Uterus (tissue), 4 donors: ENCODE data around the gene HOXA6. TPM values are rescaled to one million over a fixed set of nuclear protein-coding genes. Genes with fewer than 3 reads are reported as not detected.

Experiments
- DNase-seq, 2 donors: peaks; one replicate each; pipeline ENCODE4 v3.0.0-alpha.2; 2019 to 2020
- H3K27ac ChIP-seq, 2 donors: fragments of 200-600 bp; sonication (generic); 1 replicate in 1 of 2; 2 replicates in 1 of 2; pipeline ENCODE4 v1.5.1; 2016 to 2018
- H3K27me3 ChIP-seq, 2 donors: fragments of 200-600 bp; sonication (generic); one replicate each; pipeline ENCODE4 v1.5.1; 2018 to 2019; ENCODE audit warnings: control low read depth in 1 of 2
- H3K36me3 ChIP-seq, 2 donors: fragments of 200-600 bp; sonication (generic); one replicate each; pipeline ENCODE4 v1.5.1; 2019; ENCODE audit warnings: control low read depth in 1 of 2
- H3K4me1 ChIP-seq, 2 donors: fragments of 200-600 bp; sonication (generic); one replicate each; pipeline ENCODE4 v1.5.1; 2018 to 2019; ENCODE audit warnings: control low read depth in 1 of 2
- H3K4me3 ChIP-seq, 2 donors: fragments of 200-600 bp; sonication (generic); 1 replicate in 1 of 2; 2 replicates in 1 of 2; pipeline ENCODE4 v1.5.1; 2018 to 2019; ENCODE audit warnings: mild to moderate bottlenecking in 1 of 2
- H3K9me3 ChIP-seq, 2 donors: fragments of 200-600 bp; sonication (generic); one replicate each; pipeline ENCODE4 v1.5.1; 2019; ENCODE audit warnings: control low read depth in 1 of 2
- CTCF ChIP-seq, 4 experiments: fragments of 200-600 bp in 2 of 4; fragments of 450-650 bp in 2 of 4; sonication (generic) in 2 of 4; IDR thresholded peaks; one replicate each; pipeline ENCODE4 v1.5.1; 2016 to 2019; ENCODE audit warnings: antibody characterized with exemption in 4 of 4, mild to moderate bottlenecking in 2 of 4, moderate library complexity in 1 of 4
- POLR2A ChIP-seq, 2 donors: fragments of 450-650 bp; IDR thresholded peaks; one replicate each; pipeline ENCODE4 v1.6.1; 2016; ENCODE audit warnings: antibody characterized with exemption in 2 of 2, mild to moderate bottlenecking in 1 of 2, moderate library complexity in 1 of 2
- intact Hi-C: fragments of 100-400 bp; cut with DNase I; formaldehyde crosslinking; loops from one replicate; pipeline ENCODE4 v1.15.1; 2023; ENCODE audit warnings: low total_unique reads
- total RNA-seq, 4 donors: library from RNA; depleted of rRNA in 3 of 4; stranded (reverse); fragments of >200 nt in 3 of 4; gene quantifications; one replicate each; pipeline versions ENCODE4 v1.1.0 to v1.2.4, GENCODE V29; 2014 to 2023
- donor health status: DM: yes; HTN: yes; CAD: no.

Gene HOXA6
- total RNA-seq, 4 donors from 2014 or later: 1.8 to 19.1 (median 15.4) TPM

- no peaks in the 10 kb centered on the region for H3K27me3 ChIP-seq
Measured at GRCh38 chr7:27180431-27181420, 33.2 kb upstream of the HOXA6 start.

GRCh38 chr7:27179503-27180430 is 32.2 kb upstream of the HOXA6 start:
- DNase-seq: peak; percentile 86 to 90
- Histone ChIP-seq H3K36me3 (no peaks in the 10 kb centered on the region), H3K4me1 (no peaks in the 10 kb centered on the region), H3K9me3 (no peaks in the 10 kb centered on the region), H3K27me3 (no peaks in the 10 kb centered on the region), H3K4me3 (peak overlapping the region; percentile 58 to 66), H3K27ac (peak overlapping the region; percentile 94 to 96)
- TF ChIP-seq CTCF (IDR thresholded peaks at IDR 0.05) (peak; percentile 68 to 94 (median 84)), POLR2A (IDR thresholded peaks at IDR 0.05) (peak in 1 of 2 donors; percentile 52)
- intact Hi-C loops: loop anchor here (5.0 kb wide), 1 partner anchor 1322 kb away; no protein-coding TSS in a partner anchor

More at GRCh38 chr7:27180431-27181420, 33.2 kb upstream of the HOXA6 start:
- peak; percentile 10 to 12 for TF ChIP-seq POLR2A (IDR thresholded peaks at IDR 0.05)
- no peak for TF ChIP-seq CTCF (IDR thresholded peaks at IDR 0.05)
- H3K36me3 ChIP-seq: no peaks in the 10 kb centered on the region
- H3K9me3 ChIP-seq: no peaks in the 10 kb centered on the region
- DNase-seq: peak; percentile 51 to 62
- intact Hi-C loops: loop anchor here (5.0 kb wide), 1 partner anchor 1323 kb away; no protein-coding TSS in a partner anchor
- no peaks in the 10 kb centered on the region for H3K4me1 ChIP-seq
- peak overlapping the region; percentile 94 to 96 for H3K27ac ChIP-seq
- H3K4me3 ChIP-seq: peak overlapping the region; percentile 66 to 79

GRCh38 chr7:27179030-27179429 is 31.5 kb upstream of the HOXA6 start:
- Histone ChIP-seq H3K4me1 (no peaks in the 10 kb centered on the region), H3K27me3 (no peaks in the 10 kb centered on the region), H3K4me3 (peak overlapping the region; percentile 58 to 66), H3K9me3 (no peaks in the 10 kb centered on the region), H3K36me3 (no peaks in the 10 kb centered on the region), H3K27ac (peak overlapping the region; percentile 94 to 96)
- intact Hi-C loops: no loop called here
- DNase-seq: peak; percentile 16 to 23
- no peak for TF ChIP-seq POLR2A (IDR thresholded peaks at IDR 0.05)
- no peak for TF ChIP-seq CTCF (IDR thresholded peaks at IDR 0.05)

- intact Hi-C loops: no loop called here
- TF ChIP-seq CTCF (IDR thresholded peaks at IDR 0.05) (no peak), POLR2A (IDR thresholded peaks at IDR 0.05) (no peak)
- Histone ChIP-seq H3K4me3 (peak overlapping the region; percentile 58 to 66), H3K4me1 (no peaks in the 10 kb centered on the region), H3K36me3 (no peaks in the 10 kb centered on the region), H3K27me3 (no peaks in the 10 kb centered on the region), H3K27ac (peak overlapping the region; percentile 94 to 96), H3K9me3 (no peaks in the 10 kb centered on the region)
- peak; percentile 45 to 65 for DNase-seq
Measured at GRCh38 chr7:27178366-27178765, 30.8 kb upstream of the HOXA6 start.
